Forelimb muscle (tissue), 1 donor: ENCODE measurements around the gene CSAG1. TPM values are rescaled to one million over a fixed set of nuclear protein-coding genes. Genes with fewer than 3 reads are reported as not detected.
"Not testable (repeated sequence)": the region's sequence is repeated elsewhere in the genome, so short reads cannot be mapped to it uniquely, and the experiment has no call there.

ENCODE experiments used
- DNase-seq: peaks from one replicate; pipeline ENCODE4 v3.0.0-alpha.2; 2013; ENCODE audit warnings: low read depth
- polyA plus RNA-seq: library from polyadenylated mRNA; unstranded; fragments of 120-200 nt; gene quantifications from one replicate; pipeline ENCODE4 v1.2.1, GENCODE V29; 2013; ENCODE audit not compliant: insufficient read length

Gene CSAG1
- polyA plus RNA-seq, 1 donor: not detected

DNA sequence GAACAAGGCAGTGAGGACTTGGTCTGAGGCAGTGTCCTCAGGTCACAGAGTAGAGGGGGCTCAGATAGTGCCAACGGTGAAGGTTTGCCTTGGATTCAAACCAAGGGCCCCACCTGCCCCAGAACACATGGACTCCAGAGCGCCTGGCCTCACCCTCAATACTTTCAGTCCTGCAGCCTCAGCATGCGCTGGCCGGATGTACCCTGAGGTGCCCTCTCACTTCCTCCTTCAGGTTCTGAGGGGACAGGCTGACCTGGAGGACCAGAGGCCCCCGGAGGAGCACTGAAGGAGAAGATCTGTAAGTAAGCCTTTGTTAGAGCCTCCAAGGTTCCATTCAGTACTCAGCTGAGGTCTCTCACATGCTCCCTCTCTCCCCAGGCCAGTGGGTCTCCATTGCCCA is 33.1 kb downstream of the CSAG1 start:
- not testable (repeated sequence) for DNase-seq

GRCh38 chrX:152697952-152698931 is 35.3 kb downstream of the CSAG1 start, which contains the start of gene MAGEA3:
Gene MAGEA3, plus strand, starts transcription at chrX:152698794. Its CDS starts 2,039 bp downstream, at chrX:152700833.
- DNase-seq: not testable (repeated sequence)

- not testable (repeated sequence) for DNase-seq
Measured at GRCh38 chrX:152681012-152681411, 52.5 kb downstream of the CSAG1 start.

Other genes with a start within 250 kb of the CSAG1 start
- gene GABRQ, start 95.8 kb downstream of the CSAG1 start, polyA plus RNA-seq: 1.3 TPM
- gene MAGEA3, start 34.9 kb downstream of the CSAG1 start, polyA plus RNA-seq: not detected
- gene CSAG2, start 24.4 kb downstream of the CSAG1 start, polyA plus RNA-seq: not detected
- not detected for gene MAGEA2B, start 19.1 kb downstream of the CSAG1 start, polyA plus RNA-seq
- gene MAGEA12, start within 50 bp of the CSAG1 start, polyA plus RNA-seq: not detected
- gene MAGEA2, start 20.1 kb upstream of the CSAG1 start, polyA plus RNA-seq: not detected
- not detected for gene CSAG3, start 25.5 kb upstream of the CSAG1 start, polyA plus RNA-seq
- not detected for gene MAGEA6, start 36.0 kb upstream of the CSAG1 start, polyA plus RNA-seq
- gene CETN2, start 97.0 kb upstream of the CSAG1 start, polyA plus RNA-seq: 27.9 TPM
- 12.5 TPM for gene NSDHL, start 97.3 kb upstream of the CSAG1 start, polyA plus RNA-seq
- 13.1 TPM for gene ZNF185, start 164.3 kb upstream of the CSAG1 start, polyA plus RNA-seq